ENCODE results near the gene PIPOX. TPM values are rescaled to one million over a fixed set of nuclear protein-coding genes. Genes with fewer than 3 reads are reported as not detected.

PIPOX gene
- polyA plus RNA-seq, 3 donors: 0.30 to 0.56 TPM; not detected in 1

- peaks cover 39 to 62% (median 39%) of the 10 kb centered on the region in 3 donors for H3K27me3 Mint-ChIP-seq (ENCODE audit: low read depth in 3 of 3)
- DNase-seq: no peak
- Histone ChIP-seq H3K36me3 (replicated peaks in 1 of 2; ENCODE audit: control insufficient read depth in 1 of 2, insufficient read depth in 2 of 2, low read length in 2 of 2) (no peaks in the 10 kb centered on the region), H3K79me2 (ENCODE audit: insufficient read depth, low read length) (no peaks in the 10 kb centered on the region), H3K4me1 (ENCODE audit: control insufficient read depth in 1 of 2, insufficient read depth in 2 of 2, low read length in 2 of 2) (no peaks in the 10 kb centered on the region), H3K4me3 (replicated peaks in 1 of 3; ENCODE audit: low read depth in 2 of 3, low read length in 3 of 3) (no peak overlapping the region), H3K9ac (ENCODE audit: insufficient read depth, low read length, poor library complexity, severe bottlenecking) (no peak overlapping the region), H3K9me3 (replicated peaks in 1 of 2; ENCODE audit: control insufficient read depth in 1 of 2, insufficient read depth in 1 of 2, low read length in 2 of 2) (peaks cover 0 to 3% of the 10 kb centered on the region in 2 donors), H3K4me2 (replicated peaks; ENCODE audit: extremely low read depth, low read length, poor library complexity, severe bottlenecking) (no peak overlapping the region), H3K27ac (ENCODE audit: low read depth in 1 of 2, low read length in 2 of 2) (no peak overlapping the region), H3K27me3 (ENCODE audit: control insufficient read depth in 2 of 2, insufficient read depth in 2 of 2, low read length in 2 of 2) (peaks cover 30 to 44% of the 10 kb centered on the region in 2 donors), H4K20me1 (ENCODE audit: insufficient read depth, low read length) (no peaks in the 10 kb centered on the region), H2AFZ (ENCODE audit: insufficient read depth, low read depth, low read length, poor library complexity, severe bottlenecking) (no peak overlapping the region)
- H3K4me3 Mint-ChIP-seq: peak overlapping the region in 1 of 2 donors; percentile 8
- TF ChIP-seq, protein P1, sequence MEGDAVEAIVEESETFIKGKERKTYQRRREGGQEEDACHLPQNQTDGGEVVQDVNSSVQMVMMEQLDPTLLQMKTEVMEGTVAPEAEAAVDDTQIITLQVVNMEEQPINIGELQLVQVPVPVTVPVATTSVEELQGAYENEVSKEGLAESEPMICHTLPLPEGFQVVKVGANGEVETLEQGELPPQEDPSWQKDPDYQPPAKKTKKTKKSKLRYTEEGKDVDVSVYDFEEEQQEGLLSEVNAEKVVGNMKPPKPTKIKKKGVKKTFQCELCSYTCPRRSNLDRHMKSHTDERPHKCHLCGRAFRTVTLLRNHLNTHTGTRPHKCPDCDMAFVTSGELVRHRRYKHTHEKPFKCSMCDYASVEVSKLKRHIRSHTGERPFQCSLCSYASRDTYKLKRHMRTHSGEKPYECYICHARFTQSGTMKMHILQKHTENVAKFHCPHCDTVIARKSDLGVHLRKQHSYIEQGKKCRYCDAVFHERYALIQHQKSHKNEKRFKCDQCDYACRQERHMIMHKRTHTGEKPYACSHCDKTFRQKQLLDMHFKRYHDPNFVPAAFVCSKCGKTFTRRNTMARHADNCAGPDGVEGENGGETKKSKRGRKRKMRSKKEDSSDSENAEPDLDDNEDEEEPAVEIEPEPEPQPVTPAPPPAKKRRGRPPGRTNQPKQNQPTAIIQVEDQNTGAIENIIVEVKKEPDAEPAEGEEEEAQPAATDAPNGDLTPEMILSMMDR (IDR thresholded peaks at IDR 0.05): no peak
- no peak overlapping the region for H3K27ac Mint-ChIP-seq
- peaks cover 2% of the 10 kb centered on the region for H3K4me1 Mint-ChIP-seq
- 100% methylated on average over 1 of the region's 3 CpGs for WGBS (ENCODE audit: insufficient coverage)
- no peaks in the 10 kb centered on the region for H3K36me3 Mint-ChIP-seq
- intact Hi-C loops (cut with micrococcal nuclease): loop anchor here in 1 of 2 donors (5.0 kb wide), 1 partner anchor 43 kb away; no protein-coding TSS in a partner anchor
- H3K9me3 Mint-ChIP-seq: peaks cover 0 to 6% (median 2%) of the 10 kb centered on the region in 7 donors
Measured at GRCh38 chr17:29010129-29010528, 32.8 kb upstream of the PIPOX start.

DNA sequence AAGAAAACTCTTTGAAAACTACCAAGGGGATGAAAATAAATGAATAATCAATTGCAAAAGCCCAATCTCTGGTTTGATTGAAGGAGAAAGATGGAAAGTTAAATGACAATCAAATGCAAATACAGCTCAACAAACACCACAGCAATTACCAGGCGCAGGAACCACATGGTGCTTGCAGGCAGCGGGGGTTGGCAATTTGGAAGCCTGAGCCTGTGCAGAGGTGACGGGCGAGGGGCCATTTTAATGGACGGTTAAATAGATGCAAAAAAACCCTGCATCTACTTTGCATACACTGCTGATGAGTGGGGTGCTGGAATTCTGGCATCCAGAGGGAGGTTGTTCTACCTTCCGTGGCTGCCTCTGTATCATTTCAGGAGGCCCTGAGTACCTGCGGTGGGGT, 32.4 kb upstream of the PIPOX start:
- Histone ChIP-seq H4K20me1 (ENCODE audit: insufficient read depth, low read length) (no peaks in the 10 kb centered on the region), H3K36me3 (replicated peaks in 1 of 2; ENCODE audit: control insufficient read depth in 1 of 2, insufficient read depth in 2 of 2, low read length in 2 of 2) (no peaks in the 10 kb centered on the region), H3K9me3 (replicated peaks in 1 of 2; ENCODE audit: control insufficient read depth in 1 of 2, insufficient read depth in 1 of 2, low read length in 2 of 2) (peaks cover 0 to 3% of the 10 kb centered on the region in 2 donors), H2AFZ (ENCODE audit: insufficient read depth, low read depth, low read length, poor library complexity, severe bottlenecking) (no peak overlapping the region), H3K27ac (ENCODE audit: low read depth in 1 of 2, low read length in 2 of 2) (no peak overlapping the region), H3K9ac (ENCODE audit: insufficient read depth, low read length, poor library complexity, severe bottlenecking) (no peak overlapping the region), H3K4me2 (replicated peaks; ENCODE audit: extremely low read depth, low read length, poor library complexity, severe bottlenecking) (no peak overlapping the region), H3K4me1 (ENCODE audit: control insufficient read depth in 1 of 2, insufficient read depth in 2 of 2, low read length in 2 of 2) (no peaks in the 10 kb centered on the region), H3K4me3 (replicated peaks in 1 of 3; ENCODE audit: low read depth in 2 of 3, low read length in 3 of 3) (no peak overlapping the region), H3K27me3 (ENCODE audit: control insufficient read depth in 2 of 2, insufficient read depth in 2 of 2, low read length in 2 of 2) (peaks cover 27 to 41% of the 10 kb centered on the region in 2 donors), H3K79me2 (ENCODE audit: insufficient read depth, low read length) (no peaks in the 10 kb centered on the region)
- no peak for DNase-seq
- TF ChIP-seq, protein P1 (IDR thresholded peaks at IDR 0.05): no peak
- Mint-ChIP-seq H3K4me1 (peaks cover 2% of the 10 kb centered on the region), H3K27me3 (ENCODE audit: low read depth in 3 of 3) (peaks cover 36 to 61% (median 39%) of the 10 kb centered on the region in 3 donors), H3K27ac (no peak overlapping the region), H3K36me3 (no peaks in the 10 kb centered on the region), H3K4me3 (peak overlapping the region in 1 of 2 donors; percentile 36), H3K9me3 (peaks cover 0 to 6% (median 2%) of the 10 kb centered on the region in 7 donors)
- intact Hi-C loops (cut with micrococcal nuclease): loop anchor here in 1 of 2 donors (5.0 kb wide), 1 partner anchor 43 kb away; no protein-coding TSS in a partner anchor
- WGBS (ENCODE audit: insufficient coverage): 77% methylated on average over 2 of the region's 7 CpGs

All from CD14-positive monocyte (primary cell).